Activated CD4-positive, alpha-beta T cell treated with anti-CD3 and anti-CD28 coated beads, Interleukin-2, Interleukin-6, amounts not matched to agents 100 ng/mL and 50 ng/mL, durations not matched to agents 16 hours and 8 hours (primary cell): ENCODE measurements around the gene HERPUD1.
A peak's percentile ranks its signal among the peaks of the same experiment; 100 is the strongest.

ENCODE experiments used
- DNase-seq: peaks from one replicate; pipeline ENCODE4 v3.0.0-alpha.2; 2020

The HERPUD1 gene

GRCh38 chr16:56936491-56936890, 4.5 kb downstream of the HERPUD1 start:
- DNase-seq, result no peak

DNA sequence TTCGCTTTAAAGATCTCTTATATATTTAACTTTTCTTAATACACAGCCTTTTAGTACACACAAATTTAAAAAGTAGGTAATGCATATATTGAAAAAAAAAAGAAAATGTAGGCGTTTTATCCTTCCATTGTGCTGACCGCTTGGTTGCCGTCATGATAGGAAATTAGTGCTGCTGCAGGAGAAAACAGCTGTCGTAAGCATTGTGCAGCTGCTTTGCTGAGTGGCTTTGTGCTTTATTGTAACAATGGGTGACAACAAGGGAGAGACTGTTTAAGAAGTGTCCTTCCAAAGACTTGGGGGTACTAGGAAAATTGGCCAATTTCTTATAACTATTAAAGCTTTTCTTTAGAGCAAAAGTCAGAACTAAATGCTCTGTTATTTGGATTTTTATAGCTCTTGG, 5.0 kb downstream of the HERPUD1 start:
- no peak for DNase-seq

- peak; percentile 90 for DNase-seq
Measured at GRCh38 chr16:56938664-56939513, 6.9 kb downstream of the HERPUD1 start.

DNA sequence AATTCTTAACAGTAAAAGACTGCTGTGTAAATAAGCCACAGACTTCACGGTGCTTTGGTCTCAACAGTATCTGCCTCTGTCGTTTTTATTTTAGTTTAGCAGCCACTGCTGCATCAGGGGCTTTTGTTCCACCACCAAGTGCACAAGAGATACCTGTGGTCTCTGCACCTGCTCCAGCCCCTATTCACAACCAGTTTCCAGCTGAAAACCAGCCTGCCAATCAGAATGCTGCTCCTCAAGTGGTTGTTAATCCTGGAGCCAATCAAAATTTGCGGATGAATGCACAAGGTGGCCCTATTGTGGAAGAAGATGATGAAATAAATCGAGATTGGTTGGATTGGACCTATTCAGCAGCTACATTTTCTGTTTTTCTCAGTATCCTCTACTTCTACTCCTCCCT, 7.9 kb downstream of the HERPUD1 start:
- no peak for DNase-seq

GRCh38 chr16:56941092-56941491, 9.2 kb downstream of the HERPUD1 start:
- no peak for DNase-seq

- DNase-seq, result no peak
Measured at GRCh38 chr16:56941856-56942331, 10.0 kb downstream of the HERPUD1 start.

- DNase-seq, result no peak
Measured at GRCh38 chr16:56943761-56944375, 11.9 kb downstream of the HERPUD1 start.

DNA sequence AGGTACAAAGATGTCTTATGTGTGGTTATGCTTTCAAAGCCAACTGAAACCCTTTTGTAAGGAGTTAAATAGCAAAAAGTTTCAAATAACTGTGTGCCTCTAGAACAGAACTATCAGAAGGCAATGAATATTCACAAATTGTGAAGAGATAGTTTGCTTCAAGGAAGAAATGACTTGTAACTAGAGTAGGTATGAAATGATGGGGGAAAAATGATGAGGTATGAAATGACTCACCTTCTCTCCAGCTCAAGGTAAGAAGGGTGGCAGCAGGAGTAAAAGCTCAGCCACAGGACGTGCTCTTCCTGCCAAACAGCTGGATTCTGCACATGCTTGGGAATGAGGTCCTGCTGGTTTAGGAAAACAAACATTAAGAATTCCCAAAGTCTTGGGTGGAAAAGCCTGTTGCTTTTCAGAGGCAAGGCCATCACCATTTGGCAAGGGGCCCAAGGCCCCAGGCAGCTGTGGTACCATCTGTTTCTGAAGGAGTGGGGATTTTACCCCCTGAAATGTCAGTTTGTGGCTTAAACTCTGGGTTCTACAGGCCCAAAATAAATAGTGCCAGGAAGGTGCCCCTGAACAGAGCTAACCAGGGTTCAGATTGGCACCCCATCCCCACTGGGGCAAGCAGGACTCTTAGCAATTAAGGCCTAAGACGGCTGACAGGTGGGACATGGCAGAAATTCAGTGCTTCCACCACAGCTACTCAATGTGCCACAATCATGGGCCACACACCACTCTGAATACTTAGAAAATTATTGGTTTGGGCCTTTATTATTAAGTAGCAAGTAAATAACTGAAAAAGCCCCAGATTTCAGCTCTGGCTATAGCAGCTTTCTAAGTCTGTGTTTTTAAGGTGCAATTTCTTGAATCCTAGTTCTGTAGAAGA, 13.3 kb downstream of the HERPUD1 start:
- DNase-seq, result peak; percentile 83

- no peak for DNase-seq
Measured at GRCh38 chr16:56945847-56946527, 14.0 kb downstream of the HERPUD1 start.

DNA sequence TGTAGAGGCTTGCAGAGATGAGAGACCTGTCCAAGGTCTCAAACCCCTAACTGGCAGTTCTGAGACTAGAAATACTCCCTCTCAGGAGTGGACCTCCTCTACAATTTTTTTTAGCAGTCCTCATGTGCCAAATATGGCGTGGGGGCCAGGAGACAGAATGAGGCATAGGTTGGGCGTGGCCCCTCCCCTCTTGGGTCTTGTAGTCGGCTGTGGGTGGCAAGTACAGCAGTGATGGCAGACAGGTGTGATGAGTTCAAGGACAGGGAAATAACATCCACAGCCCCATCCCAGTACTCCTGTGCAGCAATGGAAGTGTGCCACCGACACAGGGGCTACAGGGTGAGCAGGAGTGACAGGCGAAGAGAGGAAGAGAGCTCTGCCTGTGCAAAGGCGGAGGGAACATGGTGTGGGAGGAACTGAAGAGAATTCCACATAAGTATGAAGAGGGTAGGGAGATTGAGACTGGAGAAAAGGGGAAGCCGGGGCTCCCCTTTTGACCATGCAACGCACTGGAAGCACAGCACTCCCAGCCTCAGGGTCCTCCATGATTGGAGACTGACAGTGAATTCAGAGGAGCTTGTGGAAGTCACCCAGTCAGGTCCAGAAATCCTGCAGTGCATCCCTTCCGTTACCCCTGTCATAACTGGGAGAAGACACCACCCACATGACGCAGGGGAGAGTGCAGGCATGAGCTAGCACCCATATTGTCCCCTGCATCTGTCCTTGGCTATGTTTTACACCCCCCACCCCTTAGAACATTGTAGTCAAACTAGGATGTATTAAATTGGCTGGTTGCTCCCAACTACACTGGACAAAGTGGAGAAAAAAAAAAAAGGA, 15.0 kb downstream of the HERPUD1 start:
- no peak for DNase-seq

DNA sequence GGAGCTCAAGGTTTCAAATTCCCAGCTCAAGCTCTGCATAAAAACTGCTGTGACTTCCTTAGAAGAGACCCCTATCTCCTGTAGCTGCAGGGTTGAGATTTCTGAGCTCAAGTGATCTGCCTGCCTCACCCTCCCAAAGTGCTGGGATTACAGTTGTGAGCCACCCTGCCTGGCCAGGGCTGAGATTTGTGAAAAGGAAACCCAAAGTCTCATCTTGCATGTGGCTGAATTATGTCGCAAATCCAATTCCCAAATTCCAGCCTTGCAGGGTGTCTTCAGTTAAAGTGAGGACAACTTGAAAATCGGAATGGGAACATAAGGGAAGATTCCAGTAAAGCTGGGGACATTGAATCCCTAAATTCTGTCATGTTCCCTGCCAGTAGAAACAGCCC, 15.7 kb downstream of the HERPUD1 start:
- DNase-seq, result no peak

- no peak for DNase-seq
Measured at GRCh38 chr16:56948234-56948633, 16.3 kb downstream of the HERPUD1 start.

GRCh38 chr16:56950051-56950450, 18.1 kb downstream of the HERPUD1 start:
- DNase-seq, result no peak

DNA sequence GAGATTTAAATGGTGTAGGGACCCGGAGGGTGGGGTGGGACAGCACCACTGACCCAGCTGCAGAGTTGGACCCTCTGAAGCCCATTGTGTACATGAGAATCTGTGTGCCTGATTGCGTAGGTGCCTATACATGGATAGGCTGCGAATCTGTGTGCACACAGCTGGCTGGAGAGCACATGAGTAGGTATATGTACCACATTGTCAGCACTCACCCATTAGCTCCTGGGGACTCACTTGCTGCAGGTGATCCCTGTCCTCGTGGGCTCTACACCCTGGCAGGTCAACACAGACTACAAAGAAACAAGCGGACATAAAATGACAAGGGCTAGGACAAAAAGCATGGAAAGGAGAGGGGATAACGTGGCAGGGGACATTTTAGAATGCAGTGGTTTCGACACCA, 18.5 kb downstream of the HERPUD1 start:
- no peak for DNase-seq

GRCh38 chr16:56950881-56951771, 19.2 kb downstream of the HERPUD1 start:
- peak; percentile 73 for DNase-seq

DNA sequence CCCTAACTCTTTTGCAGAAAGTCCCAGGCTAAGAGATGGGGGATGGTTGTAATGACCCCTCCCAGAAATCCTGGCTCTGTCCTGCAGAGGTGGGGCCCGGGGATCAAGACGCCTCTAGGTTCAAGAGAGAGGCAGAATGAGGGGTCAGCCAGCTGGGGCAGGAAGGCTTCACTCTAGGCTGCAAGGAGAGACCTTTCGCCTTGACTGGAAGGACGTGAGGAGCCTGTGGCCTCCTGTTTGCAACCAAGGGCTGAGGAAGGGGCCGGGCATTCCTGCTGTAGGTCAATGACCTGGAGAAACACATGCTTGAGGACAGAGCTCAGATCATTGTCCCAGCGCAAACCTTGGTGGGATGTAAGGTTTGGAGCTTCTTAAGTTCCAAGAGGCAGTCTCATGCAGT, 21.1 kb downstream of the HERPUD1 start:
- DNase-seq, result no peak

- no peak for DNase-seq
Measured at GRCh38 chr16:56956076-56956475, 24.1 kb downstream of the HERPUD1 start.

GRCh38 chr16:56956756-56957155, 24.8 kb downstream of the HERPUD1 start:
- DNase-seq, result no peak

- DNase-seq, result no peak
Measured at GRCh38 chr16:56960681-56961281, 28.8 kb downstream of the HERPUD1 start.

GRCh38 chr16:56961386-56961785, 29.4 kb downstream of the HERPUD1 start:
- DNase-seq, result no peak
